ENCODE results near the gene ARCN1. TPM values are rescaled to one million over a fixed set of nuclear protein-coding genes. Genes with fewer than 3 reads are reported as not detected.

The ARCN1 gene
- total RNA-seq, 2 experiments from 2014 or later, result 51.0 to 98.9 TPM

DNA sequence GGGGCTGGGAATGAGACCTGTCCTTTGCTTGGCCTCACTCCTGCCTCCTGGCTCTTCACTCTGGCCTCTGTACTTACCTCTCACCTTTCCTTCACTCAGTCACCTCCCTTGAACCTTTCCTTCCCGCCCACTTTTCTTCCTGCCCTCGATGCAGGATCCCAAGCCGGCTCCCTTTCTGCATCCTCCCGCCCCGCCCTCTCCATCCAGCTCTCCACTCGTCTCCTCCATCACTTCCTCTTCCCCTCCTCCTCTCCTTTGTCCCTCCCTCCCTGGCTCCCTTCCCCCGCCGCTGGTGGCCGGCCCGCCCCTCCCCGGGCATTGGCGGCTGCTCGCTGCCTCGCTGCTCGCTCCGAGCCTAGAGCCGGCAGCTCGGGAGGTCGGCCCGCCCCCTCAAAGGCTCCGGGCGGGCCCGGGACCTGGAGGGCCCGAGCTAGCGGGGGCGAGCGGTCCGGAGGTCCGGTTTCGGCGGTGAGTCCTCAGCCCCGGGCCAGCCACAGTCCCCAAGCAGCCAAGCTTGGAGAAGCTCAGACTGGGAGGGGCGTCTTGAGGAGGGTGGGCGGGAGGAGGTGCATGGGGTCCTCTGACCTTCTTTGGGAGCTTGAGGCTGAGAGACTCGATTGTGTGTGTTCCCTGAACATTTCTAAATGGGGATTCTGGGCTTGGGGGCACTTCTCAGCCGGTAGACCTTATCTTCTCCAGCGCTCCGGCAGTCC, 49.0 kb downstream of the ARCN1 start:
- no peaks in the 10 kb centered on the region for H3K9me2 ChIP-seq (ENCODE audit: insufficient read depth, low read length)
- H3K27ac ChIP-seq (ENCODE audit: low read depth, low read length, poor library complexity, severe bottlenecking), result no peak overlapping the region
- no peaks in the 10 kb centered on the region for H3K9me3 ChIP-seq (ENCODE audit: low read length)
- POLR2A ChIA-PET, result interaction anchor here (0.6 kb wide), 1 partner anchor 158 kb away, joined by 3 read pairs; no protein-coding TSS in a partner anchor
- no peak overlapping the region for H3K4me3 ChIP-seq (ENCODE audit: low read depth, low read length, poor library complexity, severe bottlenecking)
- CTCF ChIA-PET (ENCODE audit: unreplicated experiment), result interaction anchor here (0.5 to 0.8 kb wide), 3 partner anchors 12 to 68 kb away, joined by 3 to 6 read pairs (median 6); no protein-coding TSS in a partner anchor
- no peak overlapping the region for H2AFZ ChIP-seq (ENCODE audit: low read length)
- no peaks in the 10 kb centered on the region for H3K79me2 ChIP-seq (ENCODE audit: insufficient read depth, low read depth, low read length)
- no peaks in the 10 kb centered on the region for H4K20me1 ChIP-seq (ENCODE audit: insufficient read depth, low read length)
- peak overlapping the region; percentile 33; the same call in 1 of the 2 replicates for H3K4me2 ChIP-seq (ENCODE audit: low read length)
- TF ChIP-seq EZH2phosphoT487 (IDR thresholded peaks at IDR 0.05; ENCODE audit: borderline replicate concordance, low read depth, low read length), result no peak
- TF ChIP-seq, protein P1, sequence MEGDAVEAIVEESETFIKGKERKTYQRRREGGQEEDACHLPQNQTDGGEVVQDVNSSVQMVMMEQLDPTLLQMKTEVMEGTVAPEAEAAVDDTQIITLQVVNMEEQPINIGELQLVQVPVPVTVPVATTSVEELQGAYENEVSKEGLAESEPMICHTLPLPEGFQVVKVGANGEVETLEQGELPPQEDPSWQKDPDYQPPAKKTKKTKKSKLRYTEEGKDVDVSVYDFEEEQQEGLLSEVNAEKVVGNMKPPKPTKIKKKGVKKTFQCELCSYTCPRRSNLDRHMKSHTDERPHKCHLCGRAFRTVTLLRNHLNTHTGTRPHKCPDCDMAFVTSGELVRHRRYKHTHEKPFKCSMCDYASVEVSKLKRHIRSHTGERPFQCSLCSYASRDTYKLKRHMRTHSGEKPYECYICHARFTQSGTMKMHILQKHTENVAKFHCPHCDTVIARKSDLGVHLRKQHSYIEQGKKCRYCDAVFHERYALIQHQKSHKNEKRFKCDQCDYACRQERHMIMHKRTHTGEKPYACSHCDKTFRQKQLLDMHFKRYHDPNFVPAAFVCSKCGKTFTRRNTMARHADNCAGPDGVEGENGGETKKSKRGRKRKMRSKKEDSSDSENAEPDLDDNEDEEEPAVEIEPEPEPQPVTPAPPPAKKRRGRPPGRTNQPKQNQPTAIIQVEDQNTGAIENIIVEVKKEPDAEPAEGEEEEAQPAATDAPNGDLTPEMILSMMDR (conservative IDR thresholded peaks at IDR 0.05; ENCODE audit: low read length), result no peak
- BruUV-seq (replicated peaks), result no TSS peak
- H3K36me3 ChIP-seq (ENCODE audit: insufficient read depth, low read length), result no peaks in the 10 kb centered on the region
- intact Hi-C loops (cut with micrococcal nuclease; ENCODE audit: unreplicated experiment), result no loop called here
- DNase-seq (ENCODE audit: low spot score), result no peak
- H3K4me1 ChIP-seq (ENCODE audit: insufficient read depth, low read length, poor library complexity, severe bottlenecking), result no peaks in the 10 kb centered on the region

DNA sequence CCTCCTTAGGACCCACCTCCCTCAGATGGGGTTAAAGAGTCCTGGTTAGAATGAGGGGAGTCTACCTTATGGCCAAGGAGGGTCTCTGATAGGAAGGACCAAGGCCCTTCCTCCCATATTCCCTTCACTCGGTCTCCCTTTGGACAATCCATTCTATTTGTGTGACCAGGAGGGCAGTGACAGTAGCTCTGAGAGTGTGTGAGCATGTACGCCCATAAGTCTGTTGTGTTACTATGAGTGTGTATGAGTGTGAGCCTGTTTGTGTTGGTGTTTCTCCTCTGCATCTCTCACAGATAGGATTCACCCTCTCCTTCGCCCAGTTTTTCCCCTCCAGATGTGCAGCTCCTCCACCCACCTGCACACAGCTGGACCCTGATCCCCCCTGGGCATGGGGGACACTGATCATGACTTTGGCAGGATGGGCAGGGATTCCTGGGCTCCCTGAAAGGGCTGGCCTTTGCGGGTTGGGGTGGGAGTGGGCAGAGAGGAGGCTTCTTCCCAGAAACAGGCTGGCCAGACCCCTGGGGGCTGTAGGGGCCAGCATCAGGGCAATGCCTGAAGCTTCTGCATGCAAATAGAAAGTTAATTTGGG, 49.7 kb downstream of the ARCN1 start:
- H2AFZ ChIP-seq (ENCODE audit: low read length), result no peak overlapping the region
- no peaks in the 10 kb centered on the region for H3K9me2 ChIP-seq (ENCODE audit: insufficient read depth, low read length)
- no peak overlapping the region for H3K4me3 ChIP-seq (ENCODE audit: low read depth, low read length, poor library complexity, severe bottlenecking)
- CTCF ChIA-PET (ENCODE audit: unreplicated experiment), result interaction anchor here (0.8 kb wide), 1 partner anchor 13 kb away, joined by 6 read pairs; no protein-coding TSS in a partner anchor
- no peaks in the 10 kb centered on the region for H3K9me3 ChIP-seq (ENCODE audit: low read length)
- H3K36me3 ChIP-seq (ENCODE audit: insufficient read depth, low read length), result no peaks in the 10 kb centered on the region
- H3K79me2 ChIP-seq (ENCODE audit: insufficient read depth, low read depth, low read length), result no peaks in the 10 kb centered on the region
- no peaks in the 10 kb centered on the region for H4K20me1 ChIP-seq (ENCODE audit: insufficient read depth, low read length)
- no peak overlapping the region for H3K27ac ChIP-seq (ENCODE audit: low read depth, low read length, poor library complexity, severe bottlenecking)
- H3K4me2 ChIP-seq (ENCODE audit: low read length), result no peak overlapping the region
- no peak for DNase-seq (ENCODE audit: low spot score)
- BruUV-seq (replicated peaks), result no TSS peak
- POLR2A ChIA-PET, result no interaction called here
- TF ChIP-seq, protein P1 (conservative IDR thresholded peaks at IDR 0.05; ENCODE audit: low read length), result no peak
- no peak for TF ChIP-seq EZH2phosphoT487 (IDR thresholded peaks at IDR 0.05; ENCODE audit: borderline replicate concordance, low read depth, low read length)
- intact Hi-C loops (cut with micrococcal nuclease; ENCODE audit: unreplicated experiment), result no loop called here
- no peaks in the 10 kb centered on the region for H3K4me1 ChIP-seq (ENCODE audit: insufficient read depth, low read length, poor library complexity, severe bottlenecking)

Measured in OCI-LY7 (cell line).